GM12801 (cell line): ENCODE results near the gene LRFN2.

Experiments used
- CTCF ChIP-seq: IDR thresholded peaks from one replicate; pipeline ENCODE4 v1.5.1; 2011; ENCODE audit warnings: control low read depth; ENCODE audit not compliant: insufficient read length; ENCODE audit errors: extremely low read depth

The LRFN2 gene

DNA sequence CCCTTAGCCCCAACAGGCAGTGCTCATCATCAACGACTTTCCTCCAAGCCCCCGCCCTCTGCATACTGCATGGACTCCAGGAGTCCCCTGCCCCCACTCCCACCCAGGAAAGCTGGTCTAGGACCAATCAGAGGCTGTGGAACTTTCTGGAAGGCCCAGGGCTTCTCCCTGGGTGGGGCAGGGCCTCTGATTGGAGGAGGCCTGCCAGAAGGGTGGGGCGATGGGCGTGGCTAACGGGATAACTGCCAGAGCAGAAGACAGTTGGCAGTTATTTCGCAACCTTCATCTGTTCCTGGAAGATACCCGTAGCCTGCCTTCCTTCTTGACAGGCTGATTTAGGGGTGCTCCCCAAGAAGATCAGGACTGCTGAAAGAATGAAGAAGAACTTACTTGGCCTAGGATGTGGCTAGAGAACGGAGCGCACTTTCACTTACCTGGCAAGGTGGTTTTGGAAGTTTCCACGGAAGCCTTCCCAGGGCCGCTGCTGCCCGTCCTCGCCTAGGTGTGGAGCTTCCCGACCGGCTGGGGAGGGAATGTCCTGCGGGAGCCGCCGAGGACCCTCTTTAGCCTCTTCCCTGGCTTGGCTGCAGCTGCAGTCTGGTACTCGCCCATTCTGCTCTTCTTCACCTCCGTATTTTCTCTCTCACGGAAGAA, 209.0 kb downstream of the LRFN2 start:
- no peak for TF ChIP-seq CTCF

GRCh38 chr6:40377173-40377806, 209.9 kb downstream of the LRFN2 start:
- no peak for TF ChIP-seq CTCF

DNA sequence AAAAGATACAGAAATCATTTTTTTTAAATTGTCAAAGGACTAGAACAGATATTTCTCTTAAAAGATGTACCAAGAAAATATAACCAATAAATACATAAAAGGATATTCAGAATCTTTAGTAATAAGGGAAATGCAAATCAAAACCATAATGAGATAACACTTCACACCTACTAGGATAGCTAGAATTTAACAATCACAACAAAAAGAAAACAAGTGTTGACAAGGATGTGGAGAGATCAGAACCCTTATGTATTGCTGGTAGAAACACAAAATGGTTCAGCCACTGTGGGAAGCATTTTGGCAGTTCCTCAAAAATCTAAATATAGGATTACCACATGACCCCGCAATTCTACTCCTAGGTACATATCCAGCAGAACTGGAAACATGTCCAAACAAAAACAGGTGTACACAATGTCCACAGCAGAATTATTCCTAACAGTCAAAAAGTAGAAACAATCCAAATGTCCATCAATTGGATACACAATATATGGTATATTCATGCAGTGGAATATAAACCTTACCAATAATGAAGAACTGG, 211.0 kb downstream of the LRFN2 start:
- no peak for TF ChIP-seq CTCF

DNA sequence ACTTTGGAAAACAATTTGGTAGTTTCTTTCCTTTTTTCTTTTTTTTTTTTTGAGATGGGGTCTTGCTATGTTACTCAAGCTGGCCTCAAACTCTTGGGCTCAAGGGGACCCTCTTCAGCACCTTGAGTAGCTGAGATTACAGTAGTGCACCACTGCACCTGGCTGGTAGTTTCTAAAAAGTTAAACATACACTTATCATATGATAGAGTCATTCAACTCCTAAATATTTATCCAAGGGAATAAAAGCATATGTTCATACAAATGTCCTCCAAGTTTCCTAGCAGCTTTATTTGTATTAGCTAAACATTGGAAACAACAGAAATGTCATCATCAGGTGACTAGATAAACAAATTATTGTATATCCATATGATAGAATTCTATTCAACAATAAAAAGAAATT, 213.9 kb downstream of the LRFN2 start:
- no peak for TF ChIP-seq CTCF

DNA sequence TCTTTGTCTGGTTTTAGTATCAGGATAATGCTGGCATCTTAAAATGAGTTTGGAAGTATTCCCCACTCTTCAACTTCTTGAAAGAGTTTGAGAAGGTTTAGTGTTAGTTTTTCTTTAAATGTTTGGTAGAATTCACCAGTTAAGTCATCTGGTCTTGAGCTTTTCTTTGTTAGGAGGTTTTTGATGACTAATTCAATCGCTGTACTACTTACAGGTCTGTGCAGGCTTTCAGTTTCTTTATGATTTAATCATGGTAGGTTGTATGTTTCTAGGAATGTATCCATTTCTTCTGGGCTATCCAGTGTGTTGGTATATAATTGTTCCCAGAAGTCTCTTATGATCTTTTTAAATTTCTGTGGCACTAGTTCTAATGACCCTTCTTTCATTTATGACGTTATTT, 215.5 kb downstream of the LRFN2 start:
- TF ChIP-seq CTCF = no peak

- TF ChIP-seq CTCF = no peak
Measured at GRCh38 chr6:40371095-40371494, 216.1 kb downstream of the LRFN2 start.

DNA sequence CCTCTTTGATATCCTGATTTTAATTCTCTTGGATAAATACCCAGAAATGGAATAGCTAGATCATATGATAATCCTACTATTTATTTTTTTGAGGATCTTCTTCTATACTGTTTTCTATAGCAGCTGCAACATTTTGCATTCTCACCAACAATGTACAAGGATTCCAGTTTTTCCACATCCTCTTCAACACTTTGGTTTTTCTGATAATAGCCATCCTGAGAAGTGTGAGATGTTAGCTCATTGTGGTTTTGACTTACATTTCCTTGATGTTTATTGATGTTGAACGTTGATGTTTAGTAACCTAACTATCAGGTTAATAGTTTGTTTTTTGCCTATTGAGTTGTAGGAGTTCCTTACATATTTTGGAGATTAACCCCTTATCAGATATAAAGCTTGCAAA, 217.3 kb downstream of the LRFN2 start:
- TF ChIP-seq CTCF = no peak
